ENCODE data around the gene TSPAN14. TPM values are rescaled to one million over a fixed set of nuclear protein-coding genes. Genes with fewer than 3 reads are reported as not detected.

Gene TSPAN14
- total RNA-seq, 1 experiment from 2014 or later = not detected

GRCh38 chr10:80462981-80463741 lies 9.1 kb downstream of the TSPAN14 start:
- BruUV-seq (replicated peaks) = no TSS peak
- DNase-seq (no peak), ATAC-seq (no peak)
- Histone ChIP-seq H3K4me1 (ENCODE audit: insufficient read depth, low read length) (no peaks in the 10 kb centered on the region), H3K4me2 (ENCODE audit: low read length) (no peak overlapping the region), H3K9me2 (replicated peaks; ENCODE audit: low read length) (no peaks in the 10 kb centered on the region), H3K27ac (ENCODE audit: low read length) (no peak overlapping the region), H3K4me3 (ENCODE audit: low read length) (no peak overlapping the region), H3K27me3 (ENCODE audit: low read length) (no peaks in the 10 kb centered on the region), H4K20me1 (ENCODE audit: low read length) (no peaks in the 10 kb centered on the region), H3F3A (ENCODE audit: low read length, unreplicated experiment) (no peaks in the 10 kb centered on the region), H3K9ac (ENCODE audit: low read length) (no peak overlapping the region), H3K9me3 (ENCODE audit: low read length) (no peaks in the 10 kb centered on the region), H3K36me3 (ENCODE audit: low read depth, low read length) (no peaks in the 10 kb centered on the region), H2AFZ (ENCODE audit: low read length) (no peak overlapping the region), H3K79me2 (ENCODE audit: low read length) (no peaks in the 10 kb centered on the region)
- intact Hi-C loops (cut with micrococcal nuclease) = no loop called here
- TF ChIP-seq EZH2phosphoT487 (IDR thresholded peaks at IDR 0.05; ENCODE audit: borderline replicate concordance, low read length) (no peak), EZH2 (IDR thresholded peaks at IDR 0.05; ENCODE audit: low read length, unreplicated experiment) (no peak)
- TF ChIP-seq, protein P1, sequence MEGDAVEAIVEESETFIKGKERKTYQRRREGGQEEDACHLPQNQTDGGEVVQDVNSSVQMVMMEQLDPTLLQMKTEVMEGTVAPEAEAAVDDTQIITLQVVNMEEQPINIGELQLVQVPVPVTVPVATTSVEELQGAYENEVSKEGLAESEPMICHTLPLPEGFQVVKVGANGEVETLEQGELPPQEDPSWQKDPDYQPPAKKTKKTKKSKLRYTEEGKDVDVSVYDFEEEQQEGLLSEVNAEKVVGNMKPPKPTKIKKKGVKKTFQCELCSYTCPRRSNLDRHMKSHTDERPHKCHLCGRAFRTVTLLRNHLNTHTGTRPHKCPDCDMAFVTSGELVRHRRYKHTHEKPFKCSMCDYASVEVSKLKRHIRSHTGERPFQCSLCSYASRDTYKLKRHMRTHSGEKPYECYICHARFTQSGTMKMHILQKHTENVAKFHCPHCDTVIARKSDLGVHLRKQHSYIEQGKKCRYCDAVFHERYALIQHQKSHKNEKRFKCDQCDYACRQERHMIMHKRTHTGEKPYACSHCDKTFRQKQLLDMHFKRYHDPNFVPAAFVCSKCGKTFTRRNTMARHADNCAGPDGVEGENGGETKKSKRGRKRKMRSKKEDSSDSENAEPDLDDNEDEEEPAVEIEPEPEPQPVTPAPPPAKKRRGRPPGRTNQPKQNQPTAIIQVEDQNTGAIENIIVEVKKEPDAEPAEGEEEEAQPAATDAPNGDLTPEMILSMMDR (conservative IDR thresholded peaks at IDR 0.05; ENCODE audit: low read depth, low read length) = no peak
- CTCF ChIA-PET = no interaction called here
- POLR2A ChIA-PET (ENCODE audit: unreplicated experiment) = no interaction called here

DNA sequence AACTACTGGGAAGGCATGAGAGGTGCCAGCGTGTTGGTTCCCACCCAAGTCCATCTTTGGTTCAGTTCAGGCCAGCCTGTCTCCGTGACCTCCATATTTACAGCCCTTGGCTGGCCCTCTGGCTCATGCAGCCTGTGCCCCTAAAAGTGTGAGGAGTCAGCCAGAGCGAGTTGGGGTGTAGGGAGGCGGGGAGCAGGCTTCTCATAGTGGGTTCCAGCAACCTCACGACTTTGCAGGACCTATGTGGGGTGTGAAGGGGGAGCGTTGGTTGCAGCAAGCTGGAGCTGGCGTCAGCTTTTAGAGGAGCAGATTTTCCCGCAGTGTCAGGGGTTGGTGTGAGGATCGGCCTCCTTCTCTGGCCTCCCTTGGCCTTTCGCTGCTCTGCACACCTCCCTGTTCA lies 9.8 kb downstream of the TSPAN14 start:
- Histone ChIP-seq H3K4me1 (ENCODE audit: insufficient read depth, low read length) (no peaks in the 10 kb centered on the region), H3K9ac (ENCODE audit: low read length) (no peak overlapping the region), H4K20me1 (ENCODE audit: low read length) (no peaks in the 10 kb centered on the region), H3K79me2 (ENCODE audit: low read length) (no peaks in the 10 kb centered on the region), H3F3A (ENCODE audit: low read length, unreplicated experiment) (no peaks in the 10 kb centered on the region), H3K4me3 (ENCODE audit: low read length) (no peak overlapping the region), H3K36me3 (ENCODE audit: low read depth, low read length) (no peaks in the 10 kb centered on the region), H3K27me3 (ENCODE audit: low read length) (no peaks in the 10 kb centered on the region), H3K4me2 (ENCODE audit: low read length) (no peak overlapping the region), H3K9me3 (ENCODE audit: low read length) (no peaks in the 10 kb centered on the region), H2AFZ (ENCODE audit: low read length) (no peak overlapping the region), H3K9me2 (replicated peaks; ENCODE audit: low read length) (no peaks in the 10 kb centered on the region), H3K27ac (ENCODE audit: low read length) (no peak overlapping the region)
- no TSS peak for BruUV-seq (replicated peaks)
- TF ChIP-seq EZH2 (IDR thresholded peaks at IDR 0.05; ENCODE audit: low read length, unreplicated experiment) (no peak), EZH2phosphoT487 (IDR thresholded peaks at IDR 0.05; ENCODE audit: borderline replicate concordance, low read length) (no peak)
- TF ChIP-seq, protein P1 (conservative IDR thresholded peaks at IDR 0.05; ENCODE audit: low read depth, low read length) = no peak
- ChIA-PET POLR2A (ENCODE audit: unreplicated experiment) (no interaction called here), CTCF (no interaction called here)
- no peak for ATAC-seq
- no peak for DNase-seq
- intact Hi-C loops (cut with micrococcal nuclease) = no loop called here

All from PC-3 (cell line).